AG09319 (cell line): ENCODE measurements around the gene SCRN2.

Experiments
- DNase-seq: peaks from one replicate; pipeline ENCODE4 v3.0.0-alpha.2; 2010; ENCODE audit warnings: low read depth; ENCODE audit errors: extremely low read depth
- TF ChIP-seq, protein P1 (sequence below): IDR thresholded peaks from 2 replicates; pipeline ENCODE4 v1.5.1; 2011; ENCODE audit warnings: low read depth, mild to moderate bottlenecking, inconsistent platforms, low read length, moderate library complexity

SCRN2 gene

DNA sequence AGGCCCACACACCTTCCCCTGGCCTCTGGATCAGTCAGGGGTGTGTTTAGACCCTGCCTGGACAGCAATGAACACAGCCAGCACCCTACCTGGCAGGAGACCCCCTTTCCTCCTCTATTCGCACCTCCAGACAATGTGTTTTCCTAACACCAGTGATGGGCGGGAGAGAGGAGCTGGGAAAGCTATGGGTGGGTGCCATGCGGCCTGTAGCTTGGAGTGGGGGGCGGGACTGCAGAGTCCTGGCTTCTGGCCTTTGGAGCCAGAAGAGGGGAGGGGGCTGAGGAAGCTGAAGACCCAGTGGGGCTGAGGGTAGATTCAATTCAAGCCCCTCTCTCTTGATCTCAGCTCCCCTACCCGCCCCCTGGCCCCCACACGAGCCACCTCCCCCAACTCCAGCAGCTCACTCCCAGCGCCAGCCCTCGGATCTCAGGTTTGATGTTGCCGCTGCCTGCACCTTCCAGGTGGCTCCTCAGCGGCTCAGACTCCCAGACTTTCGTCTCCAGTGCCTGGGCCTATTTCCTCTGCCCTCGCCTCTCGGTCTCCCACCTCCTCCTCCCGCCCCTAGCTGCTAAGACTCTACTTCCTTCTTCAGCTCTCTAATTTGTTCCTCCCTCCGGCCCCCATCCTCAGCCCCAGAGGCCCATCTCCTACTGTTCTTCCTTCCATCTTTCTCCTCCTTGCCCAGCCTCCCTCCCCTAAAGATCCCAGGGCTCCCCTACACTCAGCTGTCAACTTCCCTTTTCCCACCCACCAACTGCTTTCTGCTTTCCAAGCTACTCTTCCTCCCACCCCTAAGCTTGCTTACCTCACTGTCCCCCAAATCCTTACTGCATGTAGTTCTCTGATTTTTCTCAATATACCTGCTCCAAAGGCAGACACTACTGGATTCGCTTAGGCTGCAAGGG, 16.7 kb upstream of the SCRN2 start:
- TF ChIP-seq, protein P1, sequence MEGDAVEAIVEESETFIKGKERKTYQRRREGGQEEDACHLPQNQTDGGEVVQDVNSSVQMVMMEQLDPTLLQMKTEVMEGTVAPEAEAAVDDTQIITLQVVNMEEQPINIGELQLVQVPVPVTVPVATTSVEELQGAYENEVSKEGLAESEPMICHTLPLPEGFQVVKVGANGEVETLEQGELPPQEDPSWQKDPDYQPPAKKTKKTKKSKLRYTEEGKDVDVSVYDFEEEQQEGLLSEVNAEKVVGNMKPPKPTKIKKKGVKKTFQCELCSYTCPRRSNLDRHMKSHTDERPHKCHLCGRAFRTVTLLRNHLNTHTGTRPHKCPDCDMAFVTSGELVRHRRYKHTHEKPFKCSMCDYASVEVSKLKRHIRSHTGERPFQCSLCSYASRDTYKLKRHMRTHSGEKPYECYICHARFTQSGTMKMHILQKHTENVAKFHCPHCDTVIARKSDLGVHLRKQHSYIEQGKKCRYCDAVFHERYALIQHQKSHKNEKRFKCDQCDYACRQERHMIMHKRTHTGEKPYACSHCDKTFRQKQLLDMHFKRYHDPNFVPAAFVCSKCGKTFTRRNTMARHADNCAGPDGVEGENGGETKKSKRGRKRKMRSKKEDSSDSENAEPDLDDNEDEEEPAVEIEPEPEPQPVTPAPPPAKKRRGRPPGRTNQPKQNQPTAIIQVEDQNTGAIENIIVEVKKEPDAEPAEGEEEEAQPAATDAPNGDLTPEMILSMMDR = no peak
- no peak for DNase-seq

DNA sequence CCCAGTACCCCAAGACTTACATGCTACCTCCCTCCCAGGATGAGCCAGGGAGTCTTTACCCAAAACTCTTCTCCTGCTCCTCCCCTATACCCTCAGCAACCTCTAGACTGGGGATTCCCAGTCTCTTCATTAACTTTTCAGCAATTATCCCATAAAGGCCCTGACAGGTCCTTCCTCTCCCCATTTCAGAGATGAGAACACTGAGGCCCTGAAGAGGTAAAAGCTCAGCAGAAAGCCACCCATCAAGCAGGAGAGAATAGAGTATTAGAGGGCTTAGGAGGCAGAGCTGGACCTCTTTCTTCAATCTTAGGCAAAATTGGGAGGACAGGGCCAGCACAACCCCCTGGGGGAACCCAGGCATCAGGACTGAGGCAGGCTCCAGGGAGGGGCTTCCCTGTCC, 15.8 kb upstream of the SCRN2 start:
- TF ChIP-seq, protein P1 = no peak
- DNase-seq = no peak

- no peak for DNase-seq
- TF ChIP-seq, protein P1 = no peak
Observed at GRCh38 chr17:47855737-47856136, 14.7 kb upstream of the SCRN2 start.

- TF ChIP-seq, protein P1 = no peak
- no peak for DNase-seq
Observed at GRCh38 chr17:47853616-47854015, 12.5 kb upstream of the SCRN2 start.

DNA sequence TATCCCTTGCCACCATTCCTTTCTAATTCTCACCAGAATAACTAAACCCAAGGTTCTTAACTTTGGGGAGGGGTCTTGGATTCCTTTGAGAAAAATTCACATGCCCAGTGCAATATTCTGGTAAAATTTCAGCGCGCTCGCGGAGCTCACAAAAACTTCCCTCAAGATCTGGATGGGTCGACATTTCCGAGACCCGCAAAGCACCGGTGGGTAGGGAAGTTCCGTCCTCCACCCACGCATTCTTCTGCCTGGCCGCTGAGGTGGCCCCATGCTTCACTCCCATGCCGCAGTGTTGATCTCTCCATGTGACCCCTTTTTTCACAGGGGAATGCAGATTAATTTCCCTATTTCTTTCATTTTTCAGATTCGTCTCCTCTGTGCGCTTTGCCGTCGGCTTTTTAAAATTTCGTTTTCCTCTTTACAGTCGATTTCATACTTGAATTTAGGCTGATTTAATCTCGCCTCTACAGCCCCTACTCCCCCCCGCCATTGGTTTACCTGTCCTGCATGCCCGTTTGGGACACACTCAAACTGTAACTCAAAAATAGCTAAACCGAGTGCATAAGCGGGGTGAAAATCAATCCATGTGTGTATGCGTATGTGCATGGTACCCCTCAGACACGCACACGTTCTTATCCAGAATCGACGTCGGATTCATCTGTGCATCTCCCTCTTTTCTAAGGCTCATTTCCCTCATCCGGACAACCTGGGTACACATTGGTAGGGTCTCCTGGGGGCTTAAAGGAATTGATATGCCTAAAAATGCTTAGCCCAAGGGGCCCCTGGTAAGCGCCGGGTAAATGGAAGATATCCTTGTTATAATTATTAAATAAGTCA, 11.3 kb upstream of the SCRN2 start:
- DNase-seq = no peak
- TF ChIP-seq, protein P1 = no peak

GRCh38 chr17:47851764-47852112, 10.7 kb upstream of the SCRN2 start:
- DNase-seq = no peak

More at GRCh38 chr17:47851764-47852112, 10.7 kb upstream of the SCRN2 start:
- TF ChIP-seq, protein P1 = no peak
